GM19043 (cell line): ENCODE results near the gene MPEG1.
A peak's percentile ranks its signal among the peaks of the same experiment; 100 is the strongest.

Experiments
- ATAC-seq: cut with Tn5 transposase; IDR thresholded peaks from one replicate; pipeline ENCODE4 v1.9.1; 2021; ENCODE audit warnings: low read depth; ENCODE audit not compliant: unreplicated experiment

Gene MPEG1, protein sequence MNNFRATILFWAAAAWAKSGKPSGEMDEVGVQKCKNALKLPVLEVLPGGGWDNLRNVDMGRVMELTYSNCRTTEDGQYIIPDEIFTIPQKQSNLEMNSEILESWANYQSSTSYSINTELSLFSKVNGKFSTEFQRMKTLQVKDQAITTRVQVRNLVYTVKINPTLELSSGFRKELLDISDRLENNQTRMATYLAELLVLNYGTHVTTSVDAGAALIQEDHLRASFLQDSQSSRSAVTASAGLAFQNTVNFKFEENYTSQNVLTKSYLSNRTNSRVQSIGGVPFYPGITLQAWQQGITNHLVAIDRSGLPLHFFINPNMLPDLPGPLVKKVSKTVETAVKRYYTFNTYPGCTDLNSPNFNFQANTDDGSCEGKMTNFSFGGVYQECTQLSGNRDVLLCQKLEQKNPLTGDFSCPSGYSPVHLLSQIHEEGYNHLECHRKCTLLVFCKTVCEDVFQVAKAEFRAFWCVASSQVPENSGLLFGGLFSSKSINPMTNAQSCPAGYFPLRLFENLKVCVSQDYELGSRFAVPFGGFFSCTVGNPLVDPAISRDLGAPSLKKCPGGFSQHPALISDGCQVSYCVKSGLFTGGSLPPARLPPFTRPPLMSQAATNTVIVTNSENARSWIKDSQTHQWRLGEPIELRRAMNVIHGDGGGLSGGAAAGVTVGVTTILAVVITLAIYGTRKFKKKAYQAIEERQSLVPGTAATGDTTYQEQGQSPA

DNA sequence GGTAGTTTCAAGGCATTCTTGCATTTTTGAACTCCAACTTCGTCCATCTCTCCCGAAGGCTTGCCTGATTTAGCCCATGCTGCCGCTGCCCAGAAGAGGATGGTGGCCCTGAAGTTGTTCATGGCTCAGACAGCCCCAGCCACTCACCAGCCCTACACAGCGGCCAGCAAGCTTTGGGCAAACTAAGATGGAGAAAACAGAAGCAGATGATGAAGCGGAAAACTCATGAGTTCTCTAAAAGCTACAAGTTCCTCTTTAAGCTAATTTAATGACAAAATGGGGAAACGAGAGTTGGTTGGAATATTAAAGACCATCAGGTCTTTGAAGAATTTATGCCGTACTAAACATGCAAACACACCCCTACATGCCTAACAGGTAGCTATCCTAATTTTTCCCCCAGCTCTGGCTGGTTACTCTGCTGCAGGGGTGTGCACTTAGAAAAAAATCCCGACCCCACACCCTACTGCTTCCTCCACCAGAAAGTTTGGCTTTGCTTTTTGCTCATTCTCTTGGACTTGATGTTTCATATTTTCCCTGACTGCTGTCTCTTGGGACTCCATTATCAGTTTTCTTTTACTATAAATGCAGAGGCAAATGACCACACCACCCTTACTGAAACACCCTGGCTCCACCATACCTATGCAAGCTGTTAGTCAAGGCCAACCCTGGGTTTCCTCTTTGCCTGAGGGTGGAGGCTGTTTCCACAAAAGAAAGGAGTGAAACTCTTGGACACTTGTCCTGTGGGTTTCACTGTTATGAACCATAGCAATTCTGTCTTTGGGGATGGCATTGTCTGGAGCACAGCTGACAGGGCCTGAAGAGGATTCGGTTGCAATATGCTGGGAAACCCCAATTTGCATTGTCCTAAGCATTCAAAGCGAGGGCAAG is at the start of gene MPEG1:
Gene MPEG1, minus strand, starts transcription at position 184 of the 888 bp plus-strand sequence. Its CDS starts 62 bp downstream, at position 122.
- peak; percentile 13 for ATAC-seq

GRCh38 chr11:59262177-59262818 is 49.6 kb upstream of the MPEG1 start:
- no peak for ATAC-seq

DNA sequence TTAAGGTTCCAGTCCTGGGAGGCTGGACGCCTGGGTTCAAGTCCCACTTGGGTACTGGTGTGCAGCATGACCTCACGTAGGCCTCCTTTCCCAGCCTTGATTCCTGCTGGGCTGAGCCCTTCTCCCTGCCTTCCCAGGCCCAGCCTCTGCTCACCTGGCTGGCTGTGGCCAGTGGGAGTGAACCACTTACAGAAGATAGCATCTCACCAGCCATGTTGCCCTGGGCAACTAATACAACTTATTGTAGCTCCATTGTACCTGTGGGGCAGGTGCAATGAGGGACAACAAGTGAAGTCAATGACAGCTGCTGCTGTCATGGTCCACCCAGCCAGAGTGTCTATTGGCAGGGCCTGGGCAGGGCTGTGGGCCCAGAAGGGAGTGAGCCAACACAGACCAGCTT is 48.4 kb upstream of the MPEG1 start:
- ATAC-seq = no peak

- ATAC-seq = no peak
Observed at GRCh38 chr11:59259867-59260475, 47.2 kb upstream of the MPEG1 start.

DNA sequence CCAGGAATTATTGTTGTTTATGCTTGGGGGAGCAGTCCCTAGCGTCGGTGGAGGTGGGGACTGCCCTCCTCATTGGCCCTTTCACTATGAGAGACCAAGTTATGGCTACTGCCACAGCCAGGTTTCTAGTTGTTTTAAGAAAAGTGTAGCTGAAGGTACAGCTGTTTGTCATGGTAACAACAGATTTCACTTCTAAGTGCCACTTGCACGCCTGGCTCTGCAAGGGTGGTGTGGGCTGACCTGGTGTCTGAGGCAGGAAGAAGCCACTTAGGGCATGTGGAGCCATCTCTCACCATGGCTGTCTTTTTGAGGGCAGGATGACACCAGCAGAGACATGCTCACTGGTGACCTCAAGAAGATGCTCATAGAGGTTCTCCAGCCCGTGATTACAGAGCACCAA is 46.3 kb upstream of the MPEG1 start:
- ATAC-seq = no peak

DNA sequence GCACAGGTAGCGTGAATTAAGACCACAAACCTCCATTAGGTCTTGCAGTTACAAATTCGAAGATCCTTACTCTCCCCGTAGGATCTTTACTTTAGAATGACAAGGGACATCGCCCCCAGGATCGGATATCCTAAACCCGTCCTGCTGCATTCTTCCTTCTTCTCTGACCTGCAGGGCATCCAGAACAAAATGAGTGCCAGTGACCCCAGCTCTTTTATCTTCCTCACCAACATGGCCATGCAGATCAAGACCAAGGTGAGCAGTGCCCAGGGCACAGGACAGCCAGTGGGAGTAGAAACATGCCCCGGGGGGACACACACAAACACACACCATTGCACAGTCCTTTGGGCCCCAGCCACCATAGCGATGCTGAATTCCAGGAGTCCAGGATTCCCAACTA is 42.6 kb upstream of the MPEG1 start:
- ATAC-seq = no peak

DNA sequence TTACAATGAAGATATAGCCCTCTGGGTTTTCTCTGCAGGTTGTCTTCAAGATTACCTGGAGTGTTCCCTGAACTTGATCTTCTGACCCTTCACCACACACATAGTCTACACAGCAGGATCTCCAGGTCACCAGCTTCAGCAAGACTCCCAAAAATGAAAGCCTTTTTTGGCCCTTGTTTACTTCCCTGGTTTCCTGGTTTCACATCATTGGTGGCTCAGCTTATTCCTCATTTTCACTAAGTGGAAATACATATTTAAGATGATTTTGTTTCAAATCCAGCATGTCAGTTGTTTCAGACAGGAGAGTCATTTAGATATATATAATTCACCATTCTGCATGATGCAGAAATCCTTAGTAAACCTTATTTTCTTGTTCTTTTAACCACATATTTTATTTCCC is 41.6 kb upstream of the MPEG1 start:
- no peak for ATAC-seq

GRCh38 chr11:59253001-59253400 is 40.3 kb upstream of the MPEG1 start:
- no peak for ATAC-seq

DNA sequence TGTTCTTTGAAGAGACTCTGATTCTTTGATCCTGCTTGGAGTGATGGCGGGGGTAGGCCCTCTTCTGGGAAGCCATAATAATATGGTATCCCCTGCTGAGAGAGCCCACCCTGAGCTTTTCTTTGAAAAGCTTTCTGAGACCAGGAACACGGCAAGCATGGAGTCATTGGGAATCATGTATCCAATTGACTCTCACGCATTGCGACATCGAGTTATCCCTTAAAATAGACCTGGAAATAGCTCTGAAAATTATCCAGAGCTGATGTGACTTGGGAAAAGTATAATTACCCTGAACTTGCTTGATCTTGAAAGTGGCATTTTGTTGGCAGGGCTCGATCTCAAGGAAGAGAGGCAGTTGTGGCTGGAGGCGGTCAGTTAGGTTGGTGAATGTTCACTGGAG is 36.8 kb upstream of the MPEG1 start:
- ATAC-seq = no peak

- no peak for ATAC-seq
Observed at GRCh38 chr11:59247531-59248227, 35.0 kb upstream of the MPEG1 start.

DNA sequence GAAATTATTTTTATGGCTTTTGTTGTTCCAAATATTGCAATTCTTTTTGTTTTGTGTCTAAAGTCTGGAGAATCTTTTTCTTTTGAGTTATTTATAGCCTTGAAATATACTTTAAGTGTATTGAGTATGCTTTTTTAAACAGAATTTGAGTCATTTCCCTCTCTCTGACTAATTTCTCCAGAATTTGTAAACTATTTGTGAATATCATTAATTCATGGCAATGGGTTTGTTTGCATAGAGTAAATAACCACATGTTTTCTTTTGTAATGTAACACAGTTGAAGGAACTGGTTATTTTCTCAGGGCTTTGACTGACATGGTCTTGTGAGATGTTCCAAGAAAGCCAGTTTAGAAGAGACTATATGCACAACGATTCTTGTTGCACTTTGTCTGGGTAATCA is 30.9 kb upstream of the MPEG1 start:
- ATAC-seq = no peak

- no peak for ATAC-seq
Observed at GRCh38 chr11:59240322-59240721, 27.6 kb upstream of the MPEG1 start.

DNA sequence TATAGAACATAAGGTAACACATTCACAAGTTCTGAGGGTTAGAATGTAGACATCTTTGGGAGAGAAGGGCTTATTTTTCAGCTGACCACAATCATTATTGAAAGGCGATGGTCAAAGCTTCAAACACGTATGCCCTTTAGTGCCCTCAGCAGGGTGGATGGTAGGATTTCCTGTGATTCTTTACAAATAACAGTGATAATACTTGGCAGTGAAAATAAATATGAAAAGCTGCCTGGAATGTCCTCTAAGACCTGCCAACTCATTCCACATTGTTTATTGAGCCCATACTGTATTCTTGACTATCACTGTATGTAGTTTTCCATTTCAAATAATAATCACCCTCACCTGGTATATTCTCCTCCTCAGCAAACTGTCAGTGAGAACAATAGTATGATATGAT is 13.7 kb upstream of the MPEG1 start:
- ATAC-seq = no peak

DNA sequence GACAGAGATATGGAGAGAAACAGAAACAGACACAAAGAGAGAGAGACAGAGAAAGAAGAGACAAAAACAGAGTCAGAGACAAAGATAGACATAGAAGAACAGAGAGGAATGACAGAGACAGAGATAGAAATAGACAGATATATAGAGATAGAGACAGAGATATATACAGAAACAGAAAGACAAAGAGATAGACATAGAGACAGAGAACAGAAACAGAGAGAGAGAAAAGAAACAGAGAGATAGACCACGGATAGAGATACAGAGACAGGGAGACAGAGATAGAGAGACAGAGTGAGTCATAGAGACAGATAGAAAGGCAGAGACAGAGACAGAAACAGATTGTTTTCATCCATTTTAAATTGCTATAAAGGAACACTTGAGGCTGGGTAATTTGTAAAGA is 12.3 kb upstream of the MPEG1 start:
- ATAC-seq = peak; percentile 36

GRCh38 chr11:59224351-59224928 is 11.7 kb upstream of the MPEG1 start:
- ATAC-seq = peak; percentile 28

DNA sequence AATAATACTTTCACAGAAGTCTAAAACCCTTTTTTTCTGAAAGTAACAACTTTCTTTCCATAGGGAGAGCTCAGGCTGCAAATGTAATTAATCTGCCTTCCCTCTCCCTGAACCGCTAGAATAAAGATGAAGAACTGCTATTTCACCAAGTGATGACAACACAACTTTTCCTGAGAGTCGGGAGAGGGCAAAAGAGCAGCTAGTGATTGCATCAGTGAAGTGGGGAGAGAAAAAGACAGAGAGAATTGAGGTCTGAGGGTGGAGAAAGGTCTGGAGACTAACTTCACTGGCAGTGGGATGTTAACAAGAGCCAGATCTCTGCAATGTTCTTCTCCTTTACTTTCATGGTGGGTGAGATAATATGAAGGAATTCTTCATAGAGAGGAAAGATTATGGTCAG is 10.9 kb upstream of the MPEG1 start:
- ATAC-seq = no peak

DNA sequence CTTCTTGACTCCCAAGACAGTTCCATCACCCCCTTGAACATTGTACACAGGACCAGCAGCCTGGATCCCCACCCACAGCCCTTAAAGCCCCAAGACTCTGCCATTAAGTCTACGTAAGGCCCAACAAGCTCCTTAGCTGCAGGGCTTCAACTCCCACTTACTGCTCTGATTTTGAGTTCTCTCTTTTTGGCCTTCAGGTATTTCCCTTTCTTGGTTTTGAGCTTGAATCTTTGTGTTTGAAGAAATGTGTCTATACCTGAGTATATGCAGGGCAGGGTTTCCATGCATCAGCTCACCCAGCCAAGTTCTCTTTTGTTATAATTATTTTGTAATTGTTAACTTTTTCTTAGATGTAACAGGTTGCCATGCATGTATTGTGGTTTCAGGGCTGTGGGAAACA is 10.4 kb upstream of the MPEG1 start:
- no peak for ATAC-seq

- no peak for ATAC-seq
Observed at GRCh38 chr11:59222464-59223060, 9.8 kb upstream of the MPEG1 start.

- ATAC-seq = no peak
Observed at GRCh38 chr11:59221441-59221840, 8.7 kb upstream of the MPEG1 start.
